OCI-LY3 (cell line): Measurements from ENCODE around the gene CEBPE.

ENCODE experiments used
- CTCF ChIP-seq: fragments of 200-600, 300-600 bp; sonication (generic); IDR thresholded peaks from 2 replicates; pipeline ENCODE4 v1.5.1; 2014; ENCODE audit warnings: antibody characterized with exemption, low read length, low read depth
- EZH2phosphoT487 ChIP-seq: fragments of 200-600 bp; shearing (Covaris generic); IDR thresholded peaks from 2 replicates; pipeline ENCODE4 v1.6.1; 2018; ENCODE audit warnings: antibody characterized with exemption, mixed run types, low read depth

- TF ChIP-seq CTCF (peak; percentile 99), EZH2phosphoT487 (no peak)
Measured at GRCh38 chr14:23068789-23069412, 50.2 kb downstream of the CEBPE start.
